HG03139 (cell line): ENCODE measurements around the gene GOLGA3.
"Not testable (repeated sequence)": the region's sequence is repeated elsewhere in the genome, so short reads cannot be mapped to it uniquely, and the experiment has no call there.

Experiments used
- ATAC-seq: cut with Tn5 transposase; IDR thresholded peaks from one replicate; pipeline ENCODE4 v1.9.1; 2021; ENCODE audit not compliant: unreplicated experiment

Gene GOLGA3

GRCh38 chr12:132813443-132813842 lies 15.2 kb downstream of the GOLGA3 start:
- ATAC-seq, result no peak

- no peak for ATAC-seq
These were observed 15.9 kb downstream of the GOLGA3 start for GRCh38 chr12:132812631-132813305.

GRCh38 chr12:132809391-132809790 lies 19.3 kb downstream of the GOLGA3 start:
- ATAC-seq, result not testable (repeated sequence)

- no peak for ATAC-seq
These were observed 21.2 kb downstream of the GOLGA3 start for GRCh38 chr12:132807295-132808092.

DNA sequence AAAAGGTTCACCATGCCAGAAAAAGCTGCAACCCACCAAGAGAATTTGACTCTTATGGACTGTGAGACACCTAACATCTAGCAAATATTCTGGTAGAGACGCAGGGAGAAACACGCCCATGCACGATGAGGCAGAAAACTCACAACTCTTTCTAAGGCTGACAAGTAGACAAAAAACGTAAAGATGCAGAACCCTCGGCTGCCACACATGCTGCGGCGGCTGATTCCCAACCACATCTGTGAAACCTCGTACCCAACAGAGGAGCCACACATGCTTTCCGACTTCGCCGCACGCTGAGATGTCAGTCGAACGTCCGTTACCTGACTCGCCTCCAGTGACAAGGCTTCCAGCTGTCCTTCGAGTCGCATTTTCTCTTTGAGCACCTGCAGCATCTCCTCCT lies 21.8 kb downstream of the GOLGA3 start:
- ATAC-seq, result no peak

GRCh38 chr12:132804426-132804861 lies 24.2 kb downstream of the GOLGA3 start:
- no peak for ATAC-seq

GRCh38 chr12:132803888-132804287 lies 24.8 kb downstream of the GOLGA3 start:
- no peak for ATAC-seq

DNA sequence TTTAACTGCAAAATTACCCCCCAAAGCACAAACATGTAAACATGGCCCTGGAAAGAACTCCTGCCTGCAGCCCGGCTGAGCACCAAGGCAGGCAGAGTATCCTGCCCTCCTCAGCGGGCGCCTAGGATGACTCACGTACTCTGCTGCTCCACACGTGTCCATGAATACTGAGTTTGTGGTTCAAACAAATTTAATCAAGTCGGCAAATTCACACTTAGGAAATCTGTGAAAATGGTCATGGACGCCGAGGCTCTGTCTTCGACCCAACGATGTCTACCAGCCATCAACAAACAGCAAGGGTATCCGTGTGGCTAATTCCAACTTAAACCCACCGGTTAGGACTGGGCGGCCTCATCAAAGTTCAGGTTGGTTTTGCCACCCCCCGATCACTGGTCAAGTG lies 25.5 kb downstream of the GOLGA3 start:
- ATAC-seq, result no peak

- no peak for ATAC-seq
These were observed 26.9 kb downstream of the GOLGA3 start for GRCh38 chr12:132801741-132802140.

DNA sequence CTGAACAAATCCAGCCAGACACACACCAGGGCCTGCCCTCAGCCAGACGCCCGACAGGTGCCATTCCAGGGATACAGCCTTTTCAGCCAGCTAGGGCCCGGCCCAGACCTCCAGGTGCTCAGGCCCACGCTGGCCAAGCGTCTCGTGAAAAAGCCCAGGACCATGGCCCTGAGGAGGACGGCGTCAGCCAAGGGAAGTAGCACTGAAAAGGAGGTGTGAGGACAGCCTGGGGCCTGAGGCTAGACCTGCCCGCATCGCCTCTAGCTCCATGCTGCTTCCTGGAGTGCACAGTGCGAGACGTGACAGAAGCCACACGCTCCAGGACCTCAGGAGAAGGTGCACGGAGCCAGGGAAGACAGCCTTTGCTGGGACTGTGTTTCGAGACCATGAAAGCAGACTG lies 29.8 kb downstream of the GOLGA3 start:
- ATAC-seq, result no peak

GRCh38 chr12:132797820-132798570 lies 30.7 kb downstream of the GOLGA3 start:
- no peak for ATAC-seq

DNA sequence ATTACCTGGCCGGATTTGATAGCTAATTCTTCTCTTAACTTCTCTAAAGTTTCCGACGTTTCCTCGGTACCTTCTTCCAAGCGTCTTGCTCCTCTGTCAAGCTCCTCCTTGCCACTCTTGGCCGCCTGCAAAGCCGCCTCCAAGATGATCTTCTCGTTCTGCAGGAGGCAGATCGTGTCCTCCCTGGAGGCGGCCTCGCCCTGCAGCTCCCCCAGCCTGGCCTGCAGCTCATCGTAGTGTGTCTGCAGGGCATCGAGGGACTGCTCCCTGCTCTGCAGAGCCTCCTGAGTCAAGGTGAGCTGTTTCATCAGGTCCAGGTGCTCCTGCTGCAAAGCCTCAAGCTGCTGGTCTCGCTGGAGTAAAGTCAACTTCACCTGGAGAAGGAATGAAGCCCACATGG lies 32.8 kb downstream of the GOLGA3 start:
- ATAC-seq, result no peak

GRCh38 chr12:132791940-132792339 lies 36.7 kb downstream of the GOLGA3 start:
- not testable (repeated sequence) for ATAC-seq

GRCh38 chr12:132789099-132789471 lies 39.6 kb downstream of the GOLGA3 start:
- ATAC-seq, result no peak

GRCh38 chr12:132788375-132789098 lies 40.1 kb downstream of the GOLGA3 start:
- no peak for ATAC-seq

GRCh38 chr12:132787877-132788276 lies 40.8 kb downstream of the GOLGA3 start:
- ATAC-seq, result no peak

DNA sequence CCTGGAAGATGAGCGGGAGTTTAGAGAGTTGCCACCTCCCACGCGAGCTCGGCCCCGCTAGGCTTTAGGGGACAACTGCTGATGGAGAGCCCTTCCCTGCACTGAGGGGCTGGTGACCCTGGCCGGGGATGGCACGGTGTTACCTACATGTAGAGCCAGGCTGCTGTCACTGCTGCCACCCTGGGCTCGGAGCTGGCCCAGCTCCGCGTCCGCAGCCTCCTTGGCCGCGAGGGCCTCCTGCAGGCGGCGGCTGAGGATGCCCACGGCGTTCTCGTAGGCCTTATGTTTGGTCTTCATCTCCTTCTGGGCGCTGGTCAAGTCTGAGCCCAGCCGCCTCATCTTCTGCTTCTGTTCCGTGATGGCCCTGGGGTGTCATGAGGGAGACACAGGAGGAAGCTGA lies 42.5 kb downstream of the GOLGA3 start:
- no peak for ATAC-seq

DNA sequence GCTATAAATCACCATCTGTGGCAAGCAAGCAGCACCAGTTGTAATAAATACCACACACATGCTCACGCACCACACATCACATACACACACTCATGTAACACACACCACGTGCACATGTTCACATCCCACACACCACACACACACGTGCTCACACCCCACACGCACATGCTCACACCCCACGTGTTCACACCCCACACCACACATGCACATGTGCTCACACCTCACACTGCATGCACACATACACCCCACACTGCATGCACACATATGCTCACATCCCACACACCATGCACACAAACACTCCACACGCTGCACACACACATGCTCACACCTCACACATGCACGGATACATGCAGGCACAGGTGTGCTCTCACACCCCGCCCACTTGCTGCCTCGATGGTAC lies 44.1 kb downstream of the GOLGA3 start:
- ATAC-seq, result no peak

- ATAC-seq, result no peak
These were observed 44.6 kb downstream of the GOLGA3 start for GRCh38 chr12:132783917-132784531.

DNA sequence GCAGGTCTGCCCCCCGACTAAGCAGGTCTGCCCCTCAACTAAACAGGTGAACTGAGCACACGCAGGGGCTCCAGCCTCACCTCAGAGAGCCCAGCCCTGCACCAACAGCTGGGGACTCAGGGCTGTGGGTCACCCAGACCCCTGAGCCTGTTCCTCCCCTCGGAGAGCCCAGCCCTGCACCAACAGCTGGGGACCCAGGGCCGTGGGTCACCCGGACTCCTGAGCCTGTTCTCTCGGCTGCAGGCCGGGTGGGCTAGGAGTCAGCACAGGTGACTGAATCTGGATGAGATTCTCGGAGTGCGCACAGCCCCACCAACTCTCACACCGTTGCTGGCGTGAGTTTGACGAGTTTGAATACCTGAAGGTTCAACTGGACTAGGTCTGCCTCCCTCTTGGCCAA lies 46.7 kb downstream of the GOLGA3 start:
- ATAC-seq, result no peak
